ENCODE measurements around the gene TTN. TPM values are rescaled to one million over a fixed set of nuclear protein-coding genes. Genes with fewer than 3 reads are reported as not detected.

Gene TTN
- total RNA-seq = 1 to 10 TPM; 1.8 to 10.0 (median 7.2) TPM

DNA sequence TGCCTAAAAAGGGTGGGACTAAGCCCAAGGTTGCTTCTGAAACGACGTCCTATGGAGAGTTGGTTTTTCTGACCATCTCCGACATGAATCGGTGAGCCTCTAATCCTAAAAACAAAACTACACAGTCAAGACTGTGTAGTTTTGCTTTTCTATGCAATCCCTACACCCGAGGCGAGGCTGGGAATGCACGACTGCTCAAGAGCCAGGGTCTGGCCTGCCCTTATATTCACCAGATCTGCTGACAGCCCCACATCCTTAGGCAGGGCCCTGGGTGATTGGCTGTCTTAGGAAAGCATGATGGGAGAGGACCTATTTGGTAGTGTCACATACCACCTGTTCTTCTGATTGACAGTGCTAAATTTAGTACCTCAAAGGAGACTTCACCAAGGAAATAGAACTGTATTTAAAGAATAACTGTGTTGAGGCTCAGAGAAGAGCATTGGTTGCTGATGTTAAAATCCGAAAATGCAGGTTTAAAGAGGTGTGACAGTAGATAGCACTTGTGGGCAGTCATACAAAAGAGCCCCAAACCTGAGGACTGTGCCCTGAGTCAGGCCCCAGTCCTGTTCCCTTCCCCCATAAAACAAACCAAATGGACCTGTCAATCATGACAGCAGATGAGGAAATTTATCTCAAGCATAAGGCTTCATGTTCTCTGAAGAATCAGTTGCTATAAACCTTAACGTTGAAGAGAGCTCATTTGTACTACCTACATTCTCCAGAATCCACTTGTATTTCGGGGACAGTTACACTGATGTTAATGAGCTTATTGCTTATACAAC, at the start of gene TTN:
Gene TTN, minus strand, starts transcription at position 197 of the 782 bp plus-strand sequence. CDS start 2,781 bp downstream, outside the sequence.
- Histone ChIP-seq H3K27me3 (no peaks in the 10 kb centered on the region), H3K36me3 (no peaks in the 10 kb centered on the region), H3K4me1 (no peaks in the 10 kb centered on the region), H3K9me3 (no peaks in the 10 kb centered on the region), H3K27ac (no peak within 1 kb of the TSS), H3K4me3 (no peak within 1 kb of the TSS)
- no peak for DNase-seq
- TF ChIP-seq, protein P1, sequence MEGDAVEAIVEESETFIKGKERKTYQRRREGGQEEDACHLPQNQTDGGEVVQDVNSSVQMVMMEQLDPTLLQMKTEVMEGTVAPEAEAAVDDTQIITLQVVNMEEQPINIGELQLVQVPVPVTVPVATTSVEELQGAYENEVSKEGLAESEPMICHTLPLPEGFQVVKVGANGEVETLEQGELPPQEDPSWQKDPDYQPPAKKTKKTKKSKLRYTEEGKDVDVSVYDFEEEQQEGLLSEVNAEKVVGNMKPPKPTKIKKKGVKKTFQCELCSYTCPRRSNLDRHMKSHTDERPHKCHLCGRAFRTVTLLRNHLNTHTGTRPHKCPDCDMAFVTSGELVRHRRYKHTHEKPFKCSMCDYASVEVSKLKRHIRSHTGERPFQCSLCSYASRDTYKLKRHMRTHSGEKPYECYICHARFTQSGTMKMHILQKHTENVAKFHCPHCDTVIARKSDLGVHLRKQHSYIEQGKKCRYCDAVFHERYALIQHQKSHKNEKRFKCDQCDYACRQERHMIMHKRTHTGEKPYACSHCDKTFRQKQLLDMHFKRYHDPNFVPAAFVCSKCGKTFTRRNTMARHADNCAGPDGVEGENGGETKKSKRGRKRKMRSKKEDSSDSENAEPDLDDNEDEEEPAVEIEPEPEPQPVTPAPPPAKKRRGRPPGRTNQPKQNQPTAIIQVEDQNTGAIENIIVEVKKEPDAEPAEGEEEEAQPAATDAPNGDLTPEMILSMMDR (IDR thresholded peaks at IDR 0.05) = no peak
- no peak for TF ChIP-seq POLR2A (IDR thresholded peaks at IDR 0.05)
- intact Hi-C loops (cut with DNase I; ENCODE audit: low total_unique reads) = no loop called here

DNA sequence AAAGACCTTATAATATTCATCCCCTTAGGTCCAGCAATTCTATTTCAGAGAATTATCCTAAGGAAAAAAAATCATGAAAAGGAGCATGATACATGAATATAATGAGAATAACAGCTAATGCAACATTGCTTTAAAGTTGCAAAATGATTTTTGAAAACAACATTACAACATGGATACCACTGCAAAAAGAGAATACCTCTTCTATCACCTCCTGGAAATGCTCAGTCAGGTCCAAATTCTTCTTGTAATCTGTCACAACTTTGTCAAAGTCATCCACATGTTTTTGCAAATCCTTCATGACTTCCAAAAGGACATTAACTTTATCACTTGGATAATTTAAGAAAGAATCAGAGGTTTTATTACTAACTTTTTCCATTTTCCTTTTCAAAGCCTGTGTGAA, 47.9 kb upstream of the TTN start:
- Histone ChIP-seq H3K4me3 (no peak overlapping the region), H3K4me1 (no peaks in the 10 kb centered on the region), H3K27ac (no peak overlapping the region), H3K27me3 (no peaks in the 10 kb centered on the region), H3K36me3 (no peaks in the 10 kb centered on the region), H3K9me3 (no peaks in the 10 kb centered on the region)
- intact Hi-C loops (cut with DNase I; ENCODE audit: low total_unique reads) = no loop called here
- TF ChIP-seq, protein P1 (IDR thresholded peaks at IDR 0.05) = no peak
- no peak for TF ChIP-seq POLR2A (IDR thresholded peaks at IDR 0.05)
- DNase-seq = no peak

DNA sequence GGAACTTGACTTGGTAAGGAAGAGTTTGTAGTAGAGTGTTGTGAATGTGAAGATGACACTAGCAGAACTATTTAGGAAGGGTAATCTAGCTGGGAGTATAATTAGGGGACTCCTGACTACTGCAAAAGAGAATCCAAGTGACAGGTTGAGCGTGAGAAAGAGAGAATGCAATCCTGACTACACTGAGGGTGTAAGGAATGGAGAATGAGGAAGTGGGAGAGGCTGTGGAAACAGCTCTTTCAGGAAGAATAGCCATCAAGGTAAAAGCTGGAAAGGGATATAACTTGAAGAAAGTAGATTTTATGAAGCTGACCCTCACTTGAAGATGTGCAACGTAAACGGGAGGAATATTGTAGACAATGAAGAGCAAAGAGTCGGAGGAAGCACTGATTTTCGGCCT, 41.1 kb upstream of the TTN start:
- Histone ChIP-seq H3K27ac (no peak overlapping the region), H3K4me3 (no peak overlapping the region), H3K27me3 (no peaks in the 10 kb centered on the region), H3K9me3 (no peaks in the 10 kb centered on the region), H3K36me3 (no peaks in the 10 kb centered on the region), H3K4me1 (no peaks in the 10 kb centered on the region)
- TF ChIP-seq POLR2A (IDR thresholded peaks at IDR 0.05) = no peak
- TF ChIP-seq, protein P1 (IDR thresholded peaks at IDR 0.05) = no peak
- no peak for DNase-seq
- intact Hi-C loops (cut with DNase I; ENCODE audit: low total_unique reads) = no loop called here

DNA sequence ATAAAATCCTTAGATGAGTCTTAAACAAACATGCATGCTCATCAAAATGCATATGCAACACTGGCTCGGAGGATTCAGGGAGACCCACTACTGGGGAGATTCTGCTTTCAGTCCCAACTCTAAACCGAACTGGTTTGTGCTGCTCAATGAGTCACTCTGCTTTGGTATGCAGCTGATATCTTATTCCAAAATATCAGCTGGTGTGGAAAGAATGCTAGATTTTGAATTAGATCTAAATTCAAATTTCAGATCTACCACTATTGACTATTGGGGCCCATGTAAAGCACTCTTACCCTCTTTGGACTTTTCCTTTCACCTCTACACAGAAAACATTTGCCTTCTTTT, 39.2 kb upstream of the TTN start:
- Histone ChIP-seq H3K9me3 (no peaks in the 10 kb centered on the region), H3K27me3 (no peaks in the 10 kb centered on the region), H3K4me3 (no peak overlapping the region), H3K4me1 (no peaks in the 10 kb centered on the region), H3K27ac (no peak overlapping the region), H3K36me3 (no peaks in the 10 kb centered on the region)
- TF ChIP-seq POLR2A (IDR thresholded peaks at IDR 0.05) = no peak
- TF ChIP-seq, protein P1 (IDR thresholded peaks at IDR 0.05) = no peak
- intact Hi-C loops (cut with DNase I; ENCODE audit: low total_unique reads) = no loop called here
- DNase-seq = no peak

DNA sequence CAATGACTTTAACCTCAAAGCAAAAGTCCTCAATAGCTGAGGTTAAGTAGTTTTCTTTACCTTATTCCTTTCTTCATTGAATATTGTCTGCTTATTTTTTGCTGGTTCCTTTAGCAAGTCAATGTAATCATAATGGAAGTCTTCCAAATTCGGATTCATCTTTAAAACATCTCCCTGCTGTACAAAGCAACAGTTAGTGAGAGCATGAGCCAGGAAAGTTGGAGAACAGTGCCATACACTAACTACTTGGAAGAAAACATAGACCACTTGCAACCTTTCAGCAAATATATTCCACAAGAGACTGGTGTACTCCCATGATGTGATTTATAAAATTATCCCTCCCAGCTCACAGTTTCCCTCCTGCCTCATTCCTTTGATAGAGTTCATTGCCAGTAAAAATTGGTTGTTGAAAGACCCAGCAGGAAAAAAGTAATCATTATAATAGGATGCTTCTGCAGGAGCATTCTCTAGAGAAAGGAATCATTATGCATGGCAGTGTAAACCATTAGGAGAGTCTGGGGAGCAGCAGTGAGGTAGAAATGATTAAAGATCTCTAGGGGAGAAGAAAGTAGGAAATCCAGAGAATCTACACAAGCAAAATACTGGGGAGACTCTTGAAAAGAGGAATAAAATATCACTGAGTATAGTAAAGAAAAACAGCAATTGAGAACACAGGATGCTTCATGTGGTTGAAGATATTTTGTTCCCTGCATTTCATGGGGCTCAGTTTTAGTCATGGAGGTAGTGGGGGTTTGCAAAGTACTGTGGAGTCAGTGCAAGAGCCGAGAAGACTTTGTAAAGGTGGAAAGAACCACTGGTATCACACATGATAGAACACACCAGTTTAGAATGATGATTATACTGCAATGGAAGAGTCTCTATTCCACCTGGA, 38.6 kb upstream of the TTN start:
- no peak for TF ChIP-seq POLR2A (IDR thresholded peaks at IDR 0.05)
- TF ChIP-seq, protein P1 (IDR thresholded peaks at IDR 0.05) = no peak
- H3K27ac ChIP-seq = no peak overlapping the region

More for the DNA sequence above, 38.6 kb upstream of the TTN start:
- Histone ChIP-seq H3K4me1 (no peaks in the 10 kb centered on the region), H3K36me3 (no peaks in the 10 kb centered on the region), H3K27me3 (no peaks in the 10 kb centered on the region), H3K4me3 (no peak overlapping the region), H3K9me3 (no peaks in the 10 kb centered on the region)
- intact Hi-C loops (cut with DNase I; ENCODE audit: low total_unique reads) = no loop called here
- no peak for DNase-seq

Data from uterus (tissue), 4 donors.